NK-92 treated with Interleukin-12 subunit alpha and Interleukin-12 subunit beta, amount 100 ng/mL, for 24 hours (cell line): ENCODE data around the gene SUCO.
A peak's percentile ranks its signal among the peaks of the same experiment; 100 is the strongest.
"Not testable (repeated sequence)": the region's sequence is repeated elsewhere in the genome, so short reads cannot be mapped to it uniquely, and the experiment has no call there.

Experiments
- DNase-seq: peaks from one replicate; lab custom pipeline; 2025; lab: John Stamatoyannopoulos, UW

Gene SUCO, protein sequence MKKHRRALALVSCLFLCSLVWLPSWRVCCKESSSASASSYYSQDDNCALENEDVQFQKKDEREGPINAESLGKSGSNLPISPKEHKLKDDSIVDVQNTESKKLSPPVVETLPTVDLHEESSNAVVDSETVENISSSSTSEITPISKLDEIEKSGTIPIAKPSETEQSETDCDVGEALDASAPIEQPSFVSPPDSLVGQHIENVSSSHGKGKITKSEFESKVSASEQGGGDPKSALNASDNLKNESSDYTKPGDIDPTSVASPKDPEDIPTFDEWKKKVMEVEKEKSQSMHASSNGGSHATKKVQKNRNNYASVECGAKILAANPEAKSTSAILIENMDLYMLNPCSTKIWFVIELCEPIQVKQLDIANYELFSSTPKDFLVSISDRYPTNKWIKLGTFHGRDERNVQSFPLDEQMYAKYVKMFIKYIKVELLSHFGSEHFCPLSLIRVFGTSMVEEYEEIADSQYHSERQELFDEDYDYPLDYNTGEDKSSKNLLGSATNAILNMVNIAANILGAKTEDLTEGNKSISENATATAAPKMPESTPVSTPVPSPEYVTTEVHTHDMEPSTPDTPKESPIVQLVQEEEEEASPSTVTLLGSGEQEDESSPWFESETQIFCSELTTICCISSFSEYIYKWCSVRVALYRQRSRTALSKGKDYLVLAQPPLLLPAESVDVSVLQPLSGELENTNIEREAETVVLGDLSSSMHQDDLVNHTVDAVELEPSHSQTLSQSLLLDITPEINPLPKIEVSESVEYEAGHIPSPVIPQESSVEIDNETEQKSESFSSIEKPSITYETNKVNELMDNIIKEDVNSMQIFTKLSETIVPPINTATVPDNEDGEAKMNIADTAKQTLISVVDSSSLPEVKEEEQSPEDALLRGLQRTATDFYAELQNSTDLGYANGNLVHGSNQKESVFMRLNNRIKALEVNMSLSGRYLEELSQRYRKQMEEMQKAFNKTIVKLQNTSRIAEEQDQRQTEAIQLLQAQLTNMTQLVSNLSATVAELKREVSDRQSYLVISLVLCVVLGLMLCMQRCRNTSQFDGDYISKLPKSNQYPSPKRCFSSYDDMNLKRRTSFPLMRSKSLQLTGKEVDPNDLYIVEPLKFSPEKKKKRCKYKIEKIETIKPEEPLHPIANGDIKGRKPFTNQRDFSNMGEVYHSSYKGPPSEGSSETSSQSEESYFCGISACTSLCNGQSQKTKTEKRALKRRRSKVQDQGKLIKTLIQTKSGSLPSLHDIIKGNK (N-terminal part only)

DNA sequence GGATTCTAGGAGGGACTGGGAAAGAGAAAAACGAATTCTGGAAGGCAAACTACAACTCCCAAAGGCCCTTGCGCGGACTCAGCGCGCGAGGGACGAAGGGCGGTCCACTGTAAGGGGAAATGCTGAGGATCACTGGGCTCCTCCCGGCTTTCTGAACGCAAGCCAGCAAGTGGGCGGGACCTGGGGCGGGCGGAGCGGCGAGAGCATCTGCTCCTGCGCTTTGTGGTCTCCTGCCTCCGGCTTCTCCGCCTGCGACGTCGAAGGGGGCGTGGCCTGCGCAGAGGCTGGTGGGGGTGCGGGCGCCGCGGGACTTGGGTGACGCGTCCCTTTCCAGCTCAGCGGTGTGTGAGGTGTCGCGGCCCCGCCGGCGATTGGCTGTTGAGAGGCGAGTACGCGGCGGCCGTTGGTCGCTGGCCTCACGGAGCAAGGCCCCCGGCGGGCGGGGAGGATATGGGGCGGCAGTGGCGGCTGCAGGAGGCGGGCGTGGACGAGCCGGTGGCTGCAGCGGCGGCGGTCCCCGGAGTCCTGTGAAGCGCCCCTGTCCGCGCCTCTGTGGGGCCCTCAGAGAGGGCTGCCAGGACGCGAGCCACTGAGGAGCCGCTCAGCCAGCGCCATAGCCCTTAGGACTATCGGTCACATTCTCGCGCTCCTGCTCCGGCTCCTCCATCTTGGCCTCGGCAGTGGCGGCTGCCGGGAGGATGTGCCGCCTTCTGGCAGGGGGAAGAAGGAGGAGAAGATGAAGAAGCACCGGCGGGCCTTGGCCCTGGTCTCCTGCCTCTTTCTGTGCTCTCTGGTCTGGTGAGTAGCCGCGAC is at the start of gene SUCO:
TSS of gene SUCO (plus strand) at position 451 of the 813 bp plus-strand sequence. CDS start at position 737, 286 bp downstream.
- peak; percentile 100 for DNase-seq

DNA sequence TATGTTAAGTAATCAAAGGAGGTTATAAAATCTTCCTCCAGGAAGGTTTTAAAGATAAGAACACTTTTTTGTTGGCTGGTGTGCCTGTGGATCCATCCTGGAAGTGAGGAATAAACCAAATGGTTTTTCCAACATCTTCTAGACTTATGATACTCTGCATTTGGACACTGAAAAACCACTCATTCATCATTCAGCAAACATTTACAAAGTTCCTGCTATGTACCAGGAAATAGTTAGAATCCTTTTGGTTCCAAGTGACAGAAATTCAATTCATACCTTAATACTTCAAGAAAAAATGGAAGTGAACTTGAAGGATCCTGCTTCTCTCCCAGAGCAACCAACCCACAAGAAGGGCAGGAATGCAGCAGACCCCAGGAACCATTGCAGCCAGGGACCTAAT is 49.5 kb upstream of the SUCO start:
- no peak for DNase-seq

DNA sequence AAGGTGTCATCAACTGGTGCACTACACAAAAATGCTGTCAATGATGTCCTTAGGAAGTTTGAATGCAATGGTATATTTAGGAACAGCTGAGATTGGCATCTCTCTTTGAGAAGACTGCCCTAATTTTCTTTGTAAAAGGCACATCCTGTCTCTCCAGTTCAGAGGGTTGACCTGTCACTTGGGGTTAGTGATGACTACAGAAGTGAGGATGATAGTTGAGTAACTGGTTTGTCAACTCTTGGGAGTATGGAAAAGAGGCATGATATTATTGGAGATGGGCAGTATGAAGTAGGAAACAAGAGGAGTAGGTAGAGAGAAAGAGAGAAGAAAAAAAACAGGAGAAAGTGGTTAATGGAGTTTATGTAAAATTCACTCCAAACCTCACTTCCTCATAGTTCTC is 48.7 kb upstream of the SUCO start:
- no peak for DNase-seq

DNA sequence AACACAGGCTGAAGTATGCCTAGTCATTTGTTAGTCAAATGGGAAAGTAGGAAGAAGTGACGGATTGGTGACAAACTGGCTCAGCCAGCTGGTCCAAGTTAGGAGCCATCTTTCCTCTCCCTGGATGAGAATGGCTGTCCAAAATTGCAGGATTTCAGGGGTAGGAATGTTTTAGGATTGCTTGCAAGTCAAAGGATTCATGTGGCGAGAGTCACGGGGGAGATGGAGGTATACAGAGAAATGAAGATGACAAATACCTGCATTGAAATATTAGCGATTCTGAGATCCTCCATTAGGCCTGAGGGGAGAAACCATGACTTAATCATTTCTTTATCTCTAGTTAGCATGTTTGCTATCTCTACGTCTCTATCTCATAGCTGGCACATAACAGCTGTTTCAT is 47.3 kb upstream of the SUCO start:
- DNase-seq, result no peak

DNA sequence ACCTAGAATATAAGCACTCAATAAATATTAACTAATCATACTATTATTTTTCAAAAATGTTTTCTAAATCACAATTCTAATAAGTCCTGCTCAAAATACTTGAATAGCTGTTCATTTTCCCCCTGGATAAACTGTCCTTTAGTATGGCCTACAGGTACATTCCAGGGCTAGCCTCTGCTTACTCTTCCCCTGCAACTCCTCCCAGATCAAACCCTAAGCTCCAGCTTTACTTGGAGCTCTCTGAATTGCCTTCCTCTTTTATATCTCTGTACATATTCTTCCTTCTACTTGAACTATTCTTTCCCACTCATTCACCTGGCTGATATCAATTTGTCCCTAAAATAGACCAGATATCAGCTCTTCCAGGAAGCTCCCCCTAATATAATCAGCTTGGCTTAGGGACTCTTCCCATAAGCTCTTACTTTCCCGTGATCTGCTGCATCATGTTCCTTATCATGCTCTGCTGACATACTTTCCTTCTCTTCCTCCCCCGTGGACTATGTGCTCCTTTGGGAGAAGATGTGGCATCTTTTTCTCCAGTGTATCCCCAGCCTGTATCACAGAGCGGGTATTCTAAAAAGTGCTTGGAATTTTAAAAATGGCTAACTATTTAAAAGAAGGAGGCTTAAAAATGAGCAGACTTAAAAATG is 46.0 kb upstream of the SUCO start:
- DNase-seq, result no peak

DNA sequence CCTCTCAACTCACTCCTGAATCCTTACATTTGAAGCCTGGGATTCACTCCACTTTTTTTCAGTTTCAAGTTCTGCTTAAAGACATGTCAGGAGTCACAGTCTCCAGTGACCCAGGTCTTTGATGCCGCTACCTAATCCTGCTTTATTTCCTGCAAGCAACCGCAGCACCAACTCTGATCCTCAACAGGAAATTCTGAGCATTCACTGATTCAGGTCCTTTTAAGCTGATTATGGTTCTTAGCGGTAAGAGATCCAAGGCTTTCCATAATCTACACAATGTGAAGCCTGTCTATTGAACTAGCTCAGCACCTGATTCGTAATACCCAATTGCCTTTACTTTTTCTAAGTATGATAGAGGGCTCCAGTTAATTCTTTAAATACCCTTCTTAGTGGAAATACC is 45.4 kb upstream of the SUCO start:
- DNase-seq, result no peak

DNA sequence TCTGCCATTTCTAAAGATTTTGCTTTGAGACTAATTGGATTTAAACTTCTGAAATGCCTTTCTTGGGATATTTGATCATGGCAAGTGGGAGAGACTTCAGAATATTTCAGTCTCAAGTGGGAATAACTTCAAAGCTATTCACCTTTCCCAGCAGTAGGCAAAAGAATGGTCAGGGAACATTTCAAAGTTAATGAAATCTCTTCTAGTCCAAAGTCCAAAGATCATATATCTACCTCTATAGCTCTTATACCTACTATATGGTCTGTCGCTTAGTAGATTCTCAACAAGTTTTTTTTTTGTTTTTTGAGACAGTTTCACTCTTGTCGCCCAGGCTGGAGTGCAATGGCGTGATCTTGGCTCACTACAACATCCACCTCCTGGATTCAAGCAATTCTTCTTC is 44.6 kb upstream of the SUCO start:
- DNase-seq, result no peak

DNA sequence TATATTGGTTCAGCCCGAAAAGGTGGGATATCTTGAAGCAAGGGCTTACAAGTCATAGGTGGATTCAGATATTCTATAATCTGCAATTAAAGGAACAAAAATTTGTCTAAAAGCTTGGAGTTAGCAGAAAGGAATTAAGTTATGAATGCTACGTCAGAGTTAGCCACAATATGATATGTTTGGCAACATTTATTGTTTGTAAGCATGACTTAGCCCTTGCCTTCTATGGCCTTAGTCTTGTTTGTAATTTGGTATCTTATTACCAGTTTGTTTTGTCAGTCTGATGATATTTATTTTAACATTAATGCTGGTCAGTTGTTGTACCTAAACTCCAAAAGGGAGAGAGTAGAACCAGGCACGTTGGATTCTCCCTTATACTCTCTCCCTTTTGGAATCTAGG is 43.1 kb upstream of the SUCO start:
- no peak for DNase-seq

DNA sequence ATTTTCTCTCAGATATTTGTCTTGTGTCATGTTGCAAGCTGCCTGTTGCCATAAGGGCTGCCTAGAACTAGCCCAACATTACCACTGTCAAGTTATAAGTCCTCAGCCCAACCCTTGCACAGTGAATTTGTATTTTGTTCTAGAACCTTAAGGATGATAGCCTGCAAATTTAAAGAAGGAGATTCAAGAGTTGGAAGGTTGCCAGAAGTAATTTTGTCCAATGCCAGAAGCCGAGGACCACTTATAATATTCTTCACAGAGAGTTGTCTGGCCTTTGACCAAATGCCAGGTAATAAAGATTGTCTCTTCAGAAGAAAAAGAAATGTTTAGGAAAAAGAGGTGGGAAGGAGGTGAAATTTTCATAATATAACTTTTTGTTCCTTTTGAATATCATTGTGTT is 40.5 kb upstream of the SUCO start:
- no peak for DNase-seq

DNA sequence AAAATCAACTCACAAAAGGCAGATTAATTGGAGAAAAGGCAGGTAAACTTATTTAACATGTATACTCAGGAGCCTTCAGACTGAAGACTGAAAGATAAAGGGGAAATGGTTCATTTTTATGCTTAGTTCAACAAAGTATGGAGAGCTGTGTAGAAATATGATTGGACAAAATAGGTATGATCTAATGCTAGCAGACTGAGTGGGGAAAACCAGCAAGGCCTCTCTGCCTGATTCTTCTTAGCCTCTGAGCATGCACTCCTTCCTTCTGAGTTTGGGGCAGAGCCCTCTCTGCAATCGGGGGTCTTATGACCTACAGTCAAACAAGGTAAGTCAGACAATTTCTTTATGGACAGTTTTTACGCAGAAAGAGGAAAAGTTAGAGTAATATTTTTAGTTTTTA is 38.8 kb upstream of the SUCO start:
- DNase-seq, result no peak

DNA sequence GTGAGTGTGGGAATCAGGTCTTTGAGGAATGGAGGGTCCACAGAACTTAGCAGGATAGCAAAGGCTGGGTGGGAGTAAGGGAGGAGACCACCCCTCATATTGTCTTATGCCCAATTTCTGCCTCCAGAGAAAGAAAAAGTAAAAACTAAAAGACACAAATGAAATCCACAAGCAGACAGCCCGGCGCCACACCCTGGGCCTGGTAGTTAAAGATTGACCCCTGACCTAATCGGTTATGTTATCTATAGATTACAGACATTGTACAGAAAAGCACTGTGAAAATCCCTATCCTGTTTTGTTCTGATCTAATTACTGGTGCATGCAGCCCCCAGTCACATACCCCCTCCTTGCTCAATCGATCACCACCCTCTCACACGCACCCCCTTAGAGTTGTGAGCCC is 36.8 kb upstream of the SUCO start:
- DNase-seq, result not testable (repeated sequence)

DNA sequence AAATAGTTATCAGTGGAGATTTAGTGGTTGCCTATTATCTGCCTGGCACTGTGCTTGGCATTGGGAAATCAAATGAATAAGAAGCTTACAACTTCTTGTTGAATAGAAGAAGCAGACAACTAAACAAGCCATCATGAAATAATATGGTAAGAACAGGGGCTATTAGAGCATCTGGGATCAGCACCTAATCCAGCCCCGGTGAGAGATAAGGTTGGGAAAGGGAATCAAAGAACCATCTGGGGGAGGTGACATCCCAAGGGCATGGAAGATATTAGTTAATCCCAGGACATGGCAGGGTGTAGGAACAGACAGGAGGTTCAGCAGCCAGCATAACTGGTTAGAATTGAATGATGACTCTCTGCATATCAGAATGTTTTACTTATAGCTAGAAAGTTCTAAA is 36.3 kb upstream of the SUCO start:
- no peak for DNase-seq

DNA sequence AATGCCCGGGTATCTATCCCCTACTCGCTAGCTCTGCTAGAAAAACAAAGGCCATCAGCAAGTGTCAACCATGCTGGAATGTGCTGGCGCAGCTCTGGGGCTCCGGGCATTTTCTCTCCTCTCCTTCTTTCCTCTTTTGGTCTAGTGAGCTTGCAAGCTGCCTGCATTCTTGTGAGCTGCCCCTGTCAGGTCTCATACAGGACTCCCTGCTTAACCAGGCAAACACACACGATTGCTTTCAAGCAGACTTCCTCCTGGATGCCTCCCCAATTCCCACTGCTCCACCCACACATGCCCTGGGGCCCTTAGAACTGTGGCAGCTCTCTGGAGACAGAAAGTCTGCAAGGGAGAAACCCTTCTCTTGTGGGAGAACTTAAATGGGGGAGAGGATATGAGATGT is 35.7 kb upstream of the SUCO start:
- no peak for DNase-seq

DNA sequence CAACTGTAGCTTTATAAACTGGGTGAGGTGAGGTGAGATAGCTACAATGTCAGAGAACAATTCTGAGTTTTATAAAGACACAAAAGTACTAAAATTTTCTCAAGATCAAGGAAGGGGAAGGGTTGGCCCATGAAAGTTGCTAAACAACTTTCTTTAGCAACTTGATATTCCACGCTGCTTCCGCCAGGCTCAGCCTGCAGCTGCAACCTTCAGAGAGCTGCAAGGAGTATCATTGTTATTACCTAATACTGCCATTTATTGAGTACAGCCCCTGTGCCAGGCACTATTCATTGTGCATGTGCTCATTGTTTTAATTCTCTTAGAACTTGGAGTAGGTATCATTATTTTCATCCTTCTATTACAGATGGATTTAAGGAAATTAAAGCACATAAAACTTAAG is 34.1 kb upstream of the SUCO start:
- DNase-seq, result no peak

DNA sequence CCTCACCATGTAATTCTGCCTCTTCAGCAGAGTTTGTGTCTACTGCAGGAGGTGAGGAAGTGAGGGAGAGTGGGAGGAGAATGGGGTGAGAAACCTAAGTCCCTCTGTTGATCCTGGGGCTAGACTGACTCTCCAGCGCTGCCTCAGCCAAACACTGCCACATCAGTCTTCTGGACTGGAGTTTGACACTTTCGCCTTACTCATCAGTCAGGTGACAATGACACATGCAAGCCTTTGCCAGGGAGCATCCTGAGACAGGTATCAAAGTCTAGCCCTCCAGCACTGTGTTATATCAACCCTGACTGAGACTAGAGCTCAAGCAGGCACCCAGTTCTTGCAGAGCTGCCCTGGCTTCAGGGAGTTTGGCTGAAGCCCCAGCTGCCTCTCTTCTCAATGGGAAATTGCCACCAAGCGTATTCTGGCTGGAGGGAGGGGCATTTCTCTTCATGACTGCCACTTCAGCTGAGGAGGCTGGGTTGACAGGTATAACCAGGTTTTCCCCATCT is 33.3 kb upstream of the SUCO start:
- peak; percentile 30 for DNase-seq

DNA sequence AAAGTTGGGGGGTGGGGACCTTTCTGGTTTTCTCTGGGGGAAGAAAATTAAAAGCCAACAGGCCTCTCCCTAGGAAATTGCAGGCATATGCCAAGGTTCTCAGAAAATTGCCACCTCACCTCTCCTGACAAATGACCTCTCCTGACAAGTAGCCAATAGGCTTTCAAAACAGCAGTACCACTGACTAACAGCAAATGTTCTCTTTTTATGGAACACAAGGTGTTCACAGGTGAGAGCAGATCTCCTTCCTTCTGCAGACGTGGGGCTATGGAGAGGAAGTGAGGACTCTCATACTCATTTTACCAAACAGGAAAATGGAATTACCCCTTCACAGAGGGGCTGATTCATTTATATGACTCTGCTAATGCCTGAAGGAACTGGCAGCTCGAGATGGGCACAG is 32.7 kb upstream of the SUCO start:
- DNase-seq, result no peak

DNA sequence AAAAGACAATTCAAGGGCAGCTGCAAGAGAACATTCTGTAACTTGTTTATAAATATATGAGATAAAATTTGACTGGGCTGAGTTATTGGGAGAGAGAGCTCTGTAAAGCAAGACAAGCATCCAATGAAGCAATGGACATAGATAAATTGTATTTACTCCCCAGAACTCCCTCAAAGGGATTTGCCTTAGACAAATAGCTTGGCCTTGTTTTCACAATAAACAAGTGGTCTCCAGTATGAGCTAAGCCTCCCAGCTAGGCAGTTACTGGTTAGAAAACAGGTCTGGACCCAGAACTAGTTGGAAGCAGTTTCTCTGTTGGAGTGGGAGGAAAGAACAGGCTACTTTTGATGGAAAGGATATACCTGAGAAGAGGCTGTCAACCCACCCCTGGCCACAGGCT is 25.2 kb upstream of the SUCO start:
- DNase-seq, result no peak

DNA sequence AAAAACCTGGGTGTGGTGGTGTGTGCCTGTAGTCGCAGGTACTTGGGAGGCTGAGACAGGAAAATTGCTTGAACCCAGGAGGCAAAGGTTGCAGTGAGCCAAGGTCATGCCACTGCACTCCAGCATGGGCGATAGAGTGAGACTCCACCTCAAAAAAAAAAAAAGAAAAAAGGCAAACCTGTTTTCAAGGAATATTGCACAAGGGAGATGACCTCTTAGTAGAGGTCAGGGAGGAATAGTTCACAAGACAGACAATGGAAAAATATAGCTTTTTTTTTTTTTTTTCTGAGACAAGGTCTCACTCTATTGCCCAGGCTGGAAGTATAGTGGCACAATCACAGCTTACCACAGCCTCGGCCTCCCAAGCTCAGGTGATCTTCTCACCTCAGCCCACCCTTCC is 22.5 kb upstream of the SUCO start:
- no peak for DNase-seq

DNA sequence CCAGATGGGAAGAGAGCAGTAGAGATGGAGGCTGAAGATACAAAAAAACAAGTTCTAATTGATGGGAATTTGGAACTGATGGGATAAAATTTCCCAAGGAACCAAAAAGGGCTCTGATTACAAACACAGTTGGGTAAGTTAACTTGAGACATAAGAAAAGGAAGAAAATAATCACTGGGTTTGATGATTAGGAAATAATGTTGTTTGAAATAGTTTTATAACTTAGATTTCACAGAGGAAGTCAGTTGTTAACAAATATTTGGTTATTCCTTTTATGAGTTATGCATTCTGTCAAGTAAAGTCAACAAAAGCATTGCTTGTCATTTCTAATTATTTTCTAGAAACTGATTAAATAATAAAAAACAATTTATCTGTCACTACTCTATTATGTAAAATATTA is 20.4 kb upstream of the SUCO start:
- no peak for DNase-seq

DNA sequence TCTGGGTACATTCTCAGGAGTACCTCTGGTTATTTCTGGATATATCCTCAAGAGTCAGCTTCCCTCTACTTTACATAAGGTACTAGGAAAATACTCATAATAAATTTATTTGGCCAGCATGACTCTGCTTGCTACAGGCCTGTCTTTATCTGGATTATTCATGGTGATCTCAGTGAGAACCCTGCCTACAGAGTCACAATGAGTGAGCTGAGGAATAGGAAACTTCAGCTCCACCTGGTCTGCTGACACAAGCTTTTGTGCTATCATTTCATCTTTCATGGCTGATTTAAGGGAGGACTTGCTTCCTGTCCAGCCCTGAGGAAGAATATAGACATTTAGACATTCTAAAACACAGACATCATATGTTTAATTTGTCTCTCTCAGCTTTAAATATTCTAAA is 19.5 kb upstream of the SUCO start:
- no peak for DNase-seq

DNA sequence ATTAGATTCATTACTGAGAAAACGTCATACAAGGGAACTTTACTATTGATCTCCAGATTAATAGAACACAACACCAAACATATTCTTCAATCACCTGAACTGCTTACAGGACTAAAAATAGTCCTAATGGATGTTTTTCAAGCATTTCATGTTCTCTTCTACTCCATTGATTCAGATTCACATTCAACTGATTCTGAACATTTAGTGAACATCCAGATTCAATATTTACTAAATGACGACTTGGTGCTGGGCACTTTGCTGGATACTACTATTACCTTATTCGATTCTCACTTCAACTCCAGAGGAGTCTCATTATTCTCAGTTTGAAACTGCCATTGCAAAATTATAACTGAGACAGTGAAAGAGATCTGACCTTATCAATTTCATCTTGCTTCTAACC is 18.8 kb upstream of the SUCO start:
- no peak for DNase-seq
